Fibroblast of villous mesenchyme (primary cell): Measurements from ENCODE around the gene SERPINB10. TPM values are rescaled to one million over a fixed set of nuclear protein-coding genes. Genes with fewer than 3 reads are reported as not detected.
"Not testable (repeated sequence)": the region's sequence is repeated elsewhere in the genome, so short reads cannot be mapped to it uniquely, and the experiment has no call there.

ENCODE experiments used
- DNase-seq: peaks from one replicate; pipeline ENCODE4 v3.0.0-alpha.2; 2010; ENCODE audit warnings: low read depth
- H3K4me3 ChIP-seq: 2 replicates; pipeline ENCODE4 v1.5.1; 2011; ENCODE audit warnings: low read depth, mild to moderate bottlenecking, low read length
- CTCF ChIP-seq: IDR thresholded peaks from 2 replicates; pipeline ENCODE4 v1.5.1; 2012; ENCODE audit warnings: low read depth, mild to moderate bottlenecking, low read length; ENCODE audit not compliant: insufficient read depth
- total RNA-seq: library from RNA; depleted of rRNA; stranded (reverse); fragments of >200 nt; gene quantifications from 2 replicates; pipeline ENCODE4 v1.2.3, GENCODE V29; 2012

The SERPINB10 gene
- total RNA-seq, 1 donor, result not detected

GRCh38 chr18:63940008-63940407, 32.2 kb downstream of the SERPINB10 start:
- no peak for TF ChIP-seq CTCF
- H3K4me3 ChIP-seq, result no peak overlapping the region
- DNase-seq, result no peak

DNA sequence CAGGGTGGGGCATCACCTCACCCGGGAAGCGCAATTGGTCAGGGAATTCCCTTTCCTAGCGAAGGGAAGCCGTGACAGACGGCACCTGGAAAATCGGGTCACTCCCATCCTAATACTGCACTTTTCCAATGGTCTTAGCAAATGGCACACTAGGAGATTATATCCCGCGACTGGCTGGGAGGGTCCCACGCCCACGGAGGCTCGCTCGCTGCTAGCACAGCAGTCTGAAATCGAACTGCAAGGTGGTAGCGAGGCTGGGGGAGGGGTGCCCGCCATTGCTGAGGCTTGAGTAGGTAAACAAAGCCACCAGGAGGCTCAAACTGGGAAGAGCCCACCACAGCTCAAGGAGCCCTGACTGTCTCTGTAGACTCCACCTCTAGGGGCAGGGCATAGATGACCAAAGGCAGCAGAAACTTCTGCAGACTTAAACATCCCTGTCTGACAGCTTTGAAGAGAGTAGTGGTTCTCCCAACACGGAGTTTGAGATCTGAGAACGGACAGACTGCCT, 32.8 kb downstream of the SERPINB10 start:
- H3K4me3 ChIP-seq, DNase-seq: not testable (repeated sequence)

DNA sequence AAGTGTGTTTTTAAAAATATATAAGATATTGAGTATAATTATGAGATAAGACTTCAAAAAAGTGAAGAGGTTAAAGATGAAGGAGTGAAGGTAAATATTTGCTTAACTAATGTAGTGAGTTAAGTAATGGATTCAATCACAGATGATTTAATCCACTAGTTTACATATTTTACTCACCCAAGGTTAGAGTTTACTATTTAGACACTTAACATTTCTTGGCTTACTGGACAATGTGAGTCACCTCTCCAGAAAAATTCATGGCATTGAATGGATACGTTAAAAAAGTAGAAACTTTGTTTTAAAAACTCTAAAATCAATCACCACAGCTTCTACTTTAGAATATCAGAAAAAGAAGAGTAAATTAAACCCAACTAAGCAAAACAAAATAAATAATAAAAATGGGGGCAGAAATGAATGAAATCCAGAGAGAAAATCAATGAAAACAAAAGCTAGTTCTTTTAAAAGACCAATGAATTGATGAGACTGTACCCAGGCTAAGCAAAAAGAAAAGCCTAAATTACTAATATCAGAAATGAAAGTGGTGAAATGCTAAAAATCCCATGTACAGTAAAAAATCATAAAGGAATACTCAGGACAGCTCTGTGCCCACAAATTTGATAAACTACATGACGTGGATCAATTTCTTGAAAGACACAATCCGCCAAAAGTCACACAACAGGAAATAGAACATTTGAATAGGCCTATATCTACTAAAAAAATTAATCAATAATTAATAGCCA, 39.5 kb downstream of the SERPINB10 start:
- no peak overlapping the region for H3K4me3 ChIP-seq
- peak; percentile 25 for DNase-seq
- TF ChIP-seq CTCF, result no peak

DNA sequence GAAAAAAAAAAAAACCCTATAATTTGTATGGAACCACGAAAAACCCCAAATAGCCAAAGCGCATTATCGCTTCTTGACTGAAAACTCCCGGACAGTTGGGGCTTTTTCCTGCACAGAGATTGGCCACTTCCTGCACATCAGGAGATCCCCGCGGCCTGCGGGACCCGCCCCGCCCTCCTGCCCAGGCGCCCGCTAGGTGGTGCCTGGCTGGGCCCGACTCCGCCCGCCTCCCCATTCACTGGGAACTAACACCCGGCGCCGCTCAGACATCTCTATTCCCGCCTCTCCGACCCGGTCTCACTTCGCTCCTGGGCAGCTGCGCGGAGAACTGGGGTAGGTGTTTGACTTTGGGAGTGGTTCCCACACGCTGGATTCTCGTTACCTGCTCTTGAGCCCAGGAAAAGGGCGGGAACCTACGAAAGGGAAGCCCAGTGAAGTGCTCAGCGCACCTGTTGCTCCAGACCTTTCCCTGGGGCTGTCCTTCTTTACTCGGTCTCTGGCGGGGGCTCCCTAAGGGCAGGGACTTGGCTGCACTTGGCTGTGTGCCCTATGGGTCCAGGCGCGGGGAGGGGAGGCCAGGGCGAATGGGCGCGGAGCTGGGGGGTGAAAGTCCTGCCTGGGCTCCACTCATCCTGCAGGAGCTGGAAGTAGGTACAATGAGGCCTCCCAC, 41.4 kb downstream of the SERPINB10 start, which contains the start of gene HMSD:
Gene HMSD (plus strand): TSS at position 234 of the 670 bp plus-strand sequence. CDS start 4,155 bp downstream, outside the sequence.
- peak; percentile 51 for TF ChIP-seq CTCF
- peak; percentile 38 for DNase-seq
- H3K4me3 ChIP-seq, result peak within 1 kb of the TSS; percentile 54

DNA sequence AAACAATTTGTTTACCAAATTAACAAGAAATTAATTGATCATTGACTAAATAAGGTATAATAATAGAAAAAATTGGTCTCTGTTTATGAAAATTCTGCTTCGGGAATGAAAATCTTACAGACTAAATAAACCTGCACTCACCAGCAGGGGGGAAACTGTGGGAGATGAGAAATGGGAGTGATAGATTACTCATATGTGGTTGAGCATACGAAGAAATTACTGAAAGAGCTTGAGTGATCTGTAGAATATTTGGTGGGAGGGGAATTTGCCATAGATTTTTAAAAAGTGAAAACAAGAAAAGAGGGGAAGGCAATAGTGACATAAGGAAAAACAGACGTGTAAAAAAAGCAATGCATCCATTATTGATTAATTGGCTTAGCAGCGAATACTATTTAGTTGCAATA, 43.5 kb downstream of the SERPINB10 start:
- H3K4me3 ChIP-seq, result no peak overlapping the region
- TF ChIP-seq CTCF, result peak; percentile 36
- no peak for DNase-seq

- no peak for DNase-seq
- no peak overlapping the region for H3K4me3 ChIP-seq
- TF ChIP-seq CTCF, result no peak
Measured at GRCh38 chr18:63953811-63954210, 46.1 kb downstream of the SERPINB10 start.

GRCh38 chr18:63956755-63957154, 49.0 kb downstream of the SERPINB10 start:
- TF ChIP-seq CTCF, result no peak
- no peak overlapping the region for H3K4me3 ChIP-seq
- peak; percentile 58 for DNase-seq
